ENCODE measurements around the gene HDAC5.
"Not testable (repeated sequence)": the region's sequence is repeated elsewhere in the genome, so short reads cannot be mapped to it uniquely, and the experiment has no call there.

Gene HDAC5

GRCh38 chr17:44132275-44132821 lies 8.9 kb upstream of the HDAC5 start:
- DNase-seq = no peak

DNA sequence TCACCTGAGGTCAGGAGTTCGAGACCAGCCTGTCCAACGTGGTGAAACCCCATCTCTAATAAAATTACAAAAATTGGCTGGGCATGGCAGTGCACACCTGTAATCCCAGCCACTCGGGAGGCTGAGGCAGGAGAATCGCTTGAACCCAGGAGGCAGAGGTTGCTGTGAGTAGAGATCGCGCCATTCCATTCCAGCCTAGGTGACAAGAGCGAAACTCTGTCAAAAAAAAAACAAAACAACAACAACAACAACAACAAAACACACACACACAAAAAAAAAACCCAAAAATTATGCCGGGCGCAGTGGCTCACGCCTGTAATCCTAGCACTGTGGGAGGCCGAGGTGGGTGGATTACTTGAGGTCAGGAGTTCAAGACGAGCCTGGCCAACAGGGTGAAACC lies 7.9 kb upstream of the HDAC5 start:
- not testable (repeated sequence) for DNase-seq

DNA sequence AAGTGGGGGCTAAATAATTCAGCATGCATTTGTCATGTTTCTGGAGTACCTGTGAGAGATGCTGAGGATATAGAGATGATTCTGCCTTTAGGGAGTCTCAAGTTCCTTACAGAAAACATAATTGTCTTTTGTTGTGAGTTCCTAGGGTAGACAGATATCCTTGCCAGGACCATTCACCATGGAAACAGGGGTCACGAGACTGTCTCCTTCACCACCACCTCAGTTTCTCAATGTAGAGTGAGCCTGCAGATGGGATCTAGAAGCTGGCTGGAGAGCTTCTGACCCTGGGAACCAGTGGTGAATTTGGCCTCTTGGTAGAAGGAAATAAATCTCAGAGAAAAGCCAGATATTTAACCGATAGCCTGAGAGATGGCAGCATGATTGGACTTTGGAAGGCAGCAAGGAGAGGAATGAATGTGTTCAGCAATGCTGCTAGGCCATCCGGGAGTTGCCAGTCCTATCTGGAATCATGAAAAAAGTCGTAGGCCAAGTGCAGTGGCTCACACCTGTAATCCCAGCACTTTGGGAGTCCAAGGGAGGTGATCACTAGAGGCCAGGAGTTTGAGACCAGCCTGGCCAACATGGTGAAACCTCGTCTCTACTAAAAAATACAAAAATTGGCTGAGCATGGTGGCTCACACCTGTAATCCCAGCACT lies 7.4 kb upstream of the HDAC5 start:
- DNase-seq = no peak

GRCh38 chr17:44128383-44128782 lies 4.9 kb upstream of the HDAC5 start:
- DNase-seq = no peak

DNA sequence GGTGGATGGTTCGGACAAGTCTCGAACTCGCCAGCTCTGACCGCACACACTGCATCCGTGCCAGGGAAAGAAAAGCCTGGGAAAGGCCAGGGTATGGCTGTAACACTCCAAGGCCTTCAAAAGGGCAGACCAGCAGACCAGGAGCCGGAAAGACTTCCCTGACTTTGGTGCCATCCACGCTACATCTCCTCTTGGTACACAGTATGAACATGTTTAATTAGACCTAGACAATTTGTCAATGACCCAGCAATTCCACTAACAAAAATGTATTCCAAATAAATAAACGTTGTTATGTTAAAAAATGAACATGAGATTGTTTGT lies 637 bp upstream of the HDAC5 start:
- no peak for DNase-seq

- DNase-seq = no peak
Measured at GRCh38 chr17:44122816-44123355, 555 bp downstream of the HDAC5 start.

GRCh38 chr17:44121997-44122815 lies 1.2 kb downstream of the HDAC5 start:
- DNase-seq = no peak

GRCh38 chr17:44120851-44121605 lies 2.4 kb downstream of the HDAC5 start:
- no peak for DNase-seq

GRCh38 chr17:44120281-44120680 lies 3.2 kb downstream of the HDAC5 start:
- not testable (repeated sequence) for DNase-seq

DNA sequence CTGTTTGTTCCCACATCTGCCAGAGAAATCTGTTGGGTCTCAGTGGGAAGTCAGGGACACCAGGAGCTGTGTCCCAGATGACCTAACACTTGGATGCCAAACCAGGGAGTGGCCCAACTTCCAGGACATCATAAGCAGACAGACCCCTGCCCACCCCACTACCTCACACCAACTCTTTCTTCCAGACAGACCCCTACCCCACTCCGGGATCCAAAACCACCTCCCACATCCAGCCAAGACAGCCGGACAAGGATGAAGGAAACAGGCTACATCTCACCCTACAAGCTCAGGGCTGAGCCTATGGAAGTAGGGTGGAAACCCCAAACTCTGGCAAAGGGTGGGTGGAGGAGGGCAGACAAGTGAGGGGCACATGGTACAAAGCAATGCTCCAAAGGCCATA lies 3.6 kb downstream of the HDAC5 start:
- no peak for DNase-seq

DNA sequence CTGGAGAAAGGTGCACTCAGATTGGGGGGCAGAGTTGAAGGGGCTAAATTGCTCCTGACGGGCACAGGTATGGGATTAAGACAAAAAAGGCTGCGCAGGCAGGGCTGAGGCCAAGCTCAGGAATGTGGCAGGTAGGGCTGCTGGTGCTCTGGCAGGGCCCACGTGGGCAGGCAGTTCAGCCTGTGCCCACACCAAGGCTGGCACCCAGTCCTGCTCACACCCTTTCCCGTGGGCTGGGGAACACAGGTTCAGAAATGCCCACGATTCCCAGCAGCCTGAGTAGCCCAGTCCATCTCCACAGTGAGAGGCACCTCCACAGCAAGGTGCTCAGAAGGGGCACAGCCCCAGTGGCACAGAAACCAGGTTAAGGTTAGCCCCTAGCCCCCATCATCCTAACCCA lies 4.4 kb downstream of the HDAC5 start:
- DNase-seq = no peak

DNA sequence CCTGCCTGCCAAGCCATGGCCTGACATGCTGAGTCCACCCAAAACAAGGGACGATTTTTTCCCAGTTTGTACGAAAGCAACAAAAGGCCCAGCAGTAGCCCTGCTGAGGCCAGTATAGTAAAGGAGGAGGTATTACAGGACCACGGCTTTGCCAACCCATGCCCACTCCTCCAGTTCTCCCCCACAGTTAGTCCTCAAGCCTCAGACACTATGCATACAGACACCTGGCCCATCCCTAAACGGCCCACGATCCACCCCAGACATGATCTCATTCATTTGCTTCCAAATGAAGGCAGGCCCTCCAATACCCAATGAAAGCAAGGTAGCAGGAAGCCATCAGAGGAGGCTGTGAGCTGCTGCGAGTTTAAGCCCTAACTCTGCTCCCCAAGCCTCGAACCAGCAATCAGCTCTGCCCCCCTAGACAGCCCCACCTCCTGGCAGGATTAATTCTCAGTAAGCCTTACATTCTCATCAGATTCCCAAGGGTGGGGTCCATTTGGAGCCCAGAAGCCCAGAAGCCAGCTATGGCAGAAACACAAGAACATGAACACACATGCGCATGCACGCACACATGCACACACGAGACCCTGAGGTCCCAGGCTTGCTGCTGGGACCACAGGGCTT lies 4.9 kb downstream of the HDAC5 start:
- DNase-seq = no peak

GRCh38 chr17:44117351-44117750 lies 6.1 kb downstream of the HDAC5 start:
- DNase-seq = no peak

DNA sequence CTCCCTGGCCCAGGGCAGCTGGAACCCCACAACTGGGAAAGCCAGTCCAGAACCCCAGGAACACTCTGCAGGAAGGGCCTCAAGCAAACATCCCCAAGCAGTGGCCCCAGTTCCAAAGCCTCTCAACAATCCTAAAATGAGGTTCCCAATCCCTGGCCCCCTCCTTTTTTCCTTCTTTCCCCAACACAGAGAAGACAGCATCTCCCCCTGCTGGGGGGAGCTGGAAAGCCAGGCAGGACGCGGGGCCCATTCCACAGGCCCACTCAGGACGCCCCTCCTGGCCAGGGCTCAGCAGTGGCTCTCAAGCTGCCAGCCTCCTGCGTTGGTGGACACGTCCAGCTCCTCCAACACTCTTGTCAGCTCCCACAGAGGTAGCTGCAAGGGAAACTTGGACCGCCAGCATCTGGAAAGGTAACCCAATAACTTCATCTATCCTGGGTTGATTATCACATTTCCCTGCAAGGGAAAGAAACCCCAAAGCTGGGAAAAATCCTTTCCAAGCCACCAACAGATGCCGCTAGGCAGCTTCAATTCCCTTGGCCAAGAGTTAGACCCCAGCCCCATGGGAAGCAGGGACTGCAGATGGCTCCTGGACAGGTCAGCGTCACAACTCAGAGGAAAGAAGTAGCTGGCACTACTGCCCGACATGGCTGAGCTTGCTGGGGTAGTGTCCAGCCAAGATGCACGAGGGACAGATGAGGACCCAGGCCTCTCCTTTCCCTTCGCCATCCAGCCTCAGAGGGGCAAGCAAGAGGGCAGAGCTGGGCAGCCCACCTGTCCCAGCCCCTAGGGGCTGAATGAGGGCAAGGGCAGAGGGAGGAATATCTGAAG lies 7.6 kb downstream of the HDAC5 start:
- DNase-seq = no peak

- no peak for DNase-seq
Measured at GRCh38 chr17:44113868-44114840, 9.3 kb downstream of the HDAC5 start.

- no peak for DNase-seq
Measured at GRCh38 chr17:44113382-44113781, 10.1 kb downstream of the HDAC5 start.

DNA sequence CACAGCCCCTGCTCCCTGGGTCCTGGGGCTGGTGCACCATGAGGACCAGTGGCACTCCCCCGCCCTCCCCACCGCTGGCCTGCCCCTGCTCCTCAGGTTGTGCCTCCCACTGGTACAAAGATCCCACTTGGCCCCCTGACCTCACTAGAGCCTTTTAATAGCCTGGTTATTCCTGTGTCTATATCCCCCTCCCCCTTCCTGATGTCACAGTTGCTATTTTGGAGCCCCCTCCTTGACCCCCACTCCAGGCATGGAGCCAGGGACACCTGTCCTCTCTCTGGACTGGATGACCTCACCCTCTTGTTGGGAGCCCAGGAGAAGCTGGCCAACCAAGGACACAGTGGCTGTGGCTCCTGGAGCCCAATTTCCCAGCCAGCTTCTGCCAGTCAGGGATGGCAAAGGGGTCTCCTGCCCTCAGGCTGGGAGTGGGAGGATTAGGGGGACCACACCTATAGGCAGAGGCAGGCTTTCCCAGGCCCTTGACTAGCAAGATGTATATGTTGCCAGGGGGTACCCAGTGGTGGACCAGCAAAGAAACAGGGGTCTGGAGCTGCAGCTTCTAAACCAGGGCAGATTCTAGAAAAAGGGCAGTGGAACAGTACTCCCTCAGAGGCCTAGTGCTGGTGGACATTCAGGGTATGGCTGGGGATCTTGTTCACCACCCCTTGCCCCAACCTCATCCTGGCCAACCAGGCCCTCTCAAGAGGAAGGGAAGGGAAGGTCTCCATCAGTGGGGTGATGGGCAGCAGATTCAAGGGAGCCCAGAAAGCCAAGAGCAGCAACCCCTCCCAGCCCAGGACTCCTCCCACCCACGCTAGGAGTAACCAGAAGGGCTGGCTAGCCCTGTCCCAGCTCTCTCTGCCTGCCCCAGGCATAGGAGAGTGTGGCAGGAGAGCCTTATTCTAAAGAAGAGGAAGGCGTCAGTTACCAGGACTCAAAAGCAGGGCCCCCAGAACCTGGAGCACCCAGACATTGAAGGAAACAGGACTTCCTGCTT lies 10.9 kb downstream of the HDAC5 start:
- DNase-seq = no peak

- no peak for DNase-seq
Measured at GRCh38 chr17:44111777-44112176, 11.7 kb downstream of the HDAC5 start.
